GM19468 (cell line): ENCODE measurements around the gene SLIT1.

Experiments
- ATAC-seq: cut with Tn5 transposase; IDR thresholded peaks from one replicate; pipeline ENCODE4 v1.9.1; 2021; ENCODE audit warnings: mild to moderate bottlenecking, moderate library complexity, moderate number of reproducible peaks; ENCODE audit not compliant: unreplicated experiment; ENCODE audit errors: extremely low read depth

SLIT1 gene

GRCh38 chr10:97175586-97175985 lies 10.2 kb downstream of the SLIT1 start:
- ATAC-seq, result no peak

DNA sequence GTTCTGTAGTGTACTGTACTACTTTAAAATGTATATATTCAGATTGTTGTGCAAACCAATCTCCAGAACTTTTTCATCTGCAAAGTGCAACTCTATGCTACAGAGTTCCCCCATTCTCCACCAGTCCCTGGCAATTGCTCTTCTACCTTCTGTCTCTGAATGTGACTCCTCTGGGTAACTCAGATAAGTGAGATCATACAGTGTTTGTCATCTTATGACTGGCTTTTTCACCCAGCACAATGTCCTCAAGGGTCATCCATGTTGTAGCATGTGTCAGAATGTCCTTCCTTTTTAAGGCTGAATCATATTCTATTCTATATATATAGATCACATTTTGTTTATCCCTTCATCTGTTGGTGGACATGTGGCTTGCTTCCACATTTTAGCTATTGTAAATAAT lies 10.8 kb downstream of the SLIT1 start:
- no peak for ATAC-seq

- ATAC-seq, result no peak
These were observed 11.4 kb downstream of the SLIT1 start for GRCh38 chr10:97174276-97174775.

DNA sequence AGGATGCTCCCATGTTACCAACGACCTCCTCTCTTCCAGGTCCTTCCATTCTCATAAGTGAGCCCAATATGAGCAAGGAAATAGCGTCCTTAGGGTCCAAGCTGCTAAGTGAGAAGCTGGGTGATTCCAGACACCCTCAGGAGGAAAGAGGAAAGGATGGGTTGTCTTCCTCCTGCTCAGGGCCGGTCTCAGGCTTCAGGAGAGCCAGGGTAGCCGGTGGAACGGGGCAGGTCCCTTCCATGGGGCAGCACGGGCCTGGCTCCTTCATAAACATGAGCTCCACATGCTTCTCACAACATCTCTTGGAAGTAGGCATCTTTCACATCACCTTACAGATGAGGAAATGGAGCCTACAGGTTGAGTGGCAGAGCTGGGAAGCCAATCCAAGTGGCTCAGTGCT lies 12.7 kb downstream of the SLIT1 start:
- no peak for ATAC-seq

DNA sequence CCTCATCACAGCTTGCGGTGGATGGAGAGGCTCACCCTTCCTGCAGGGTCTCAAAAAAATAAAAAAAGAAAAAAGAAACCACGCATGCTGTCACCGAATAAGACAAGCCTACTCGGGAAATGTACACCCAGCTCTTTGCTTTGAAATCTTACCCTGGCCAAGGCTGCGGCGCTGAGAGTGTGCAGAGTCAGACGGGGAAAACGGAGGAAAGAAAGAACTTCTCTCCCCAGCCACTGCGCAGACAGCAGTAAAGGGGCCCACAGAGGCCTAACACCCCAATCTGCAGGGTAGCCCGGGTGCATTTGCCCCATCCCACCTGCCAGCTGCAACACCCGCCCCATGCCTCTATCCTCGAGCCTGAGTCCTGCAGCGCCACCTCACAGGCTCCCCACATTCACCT lies 14.8 kb downstream of the SLIT1 start:
- ATAC-seq, result no peak

DNA sequence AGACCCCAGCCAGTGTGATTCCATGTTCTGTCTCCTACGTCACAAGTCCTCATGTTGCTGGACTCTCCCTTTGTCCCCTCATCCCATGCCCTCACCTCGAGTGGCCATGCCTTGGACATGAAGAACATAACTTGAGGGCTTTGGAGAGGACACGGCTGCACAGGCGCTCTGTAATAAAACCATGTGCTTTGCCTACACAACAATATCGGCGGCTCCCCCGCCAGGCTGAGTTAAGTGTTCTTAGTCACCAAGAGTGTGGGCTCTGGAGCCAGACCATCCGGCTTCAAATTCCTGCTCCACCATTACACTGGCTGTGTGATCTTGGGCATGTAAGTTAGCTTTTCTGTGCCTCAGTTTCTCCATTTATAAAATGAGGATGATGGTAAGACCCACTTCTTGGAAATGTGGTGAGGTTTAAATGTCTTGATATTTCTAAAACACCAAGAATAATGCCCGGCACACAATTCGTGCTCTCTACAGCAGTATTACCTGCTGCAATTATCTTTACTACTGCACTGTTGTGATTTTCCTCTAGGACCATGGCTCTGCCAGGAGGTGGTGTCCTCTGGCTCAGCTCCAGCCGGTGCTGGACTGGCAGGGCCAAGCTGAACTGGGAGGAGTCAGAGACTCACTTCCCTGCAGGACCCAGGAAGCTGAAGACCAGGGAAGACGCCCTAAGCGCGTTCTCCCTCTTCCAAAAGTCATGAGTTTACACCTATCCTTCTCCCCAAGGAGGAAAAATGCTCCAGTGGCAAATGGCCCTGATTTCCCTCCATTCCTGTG lies 15.7 kb downstream of the SLIT1 start:
- no peak for ATAC-seq

GRCh38 chr10:97169063-97169462 lies 16.7 kb downstream of the SLIT1 start:
- no peak for ATAC-seq

DNA sequence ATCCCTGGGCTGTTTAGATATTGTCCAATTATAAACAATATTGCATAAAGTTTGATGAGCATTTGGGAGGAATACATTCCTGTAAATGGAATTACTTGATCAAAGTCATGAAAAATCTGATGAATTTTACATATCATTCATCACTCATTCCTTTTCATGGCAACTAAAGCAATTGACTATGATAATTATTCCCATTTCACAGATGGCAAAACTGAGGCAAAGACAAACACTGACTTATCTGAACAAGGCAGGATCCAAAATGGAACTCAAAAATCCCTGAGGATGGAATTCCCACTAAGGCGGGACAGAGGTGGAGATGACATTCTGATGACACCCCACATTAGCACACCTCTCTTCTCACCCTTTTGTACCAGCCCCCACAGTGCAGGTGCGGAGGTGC lies 17.1 kb downstream of the SLIT1 start:
- ATAC-seq, result no peak

DNA sequence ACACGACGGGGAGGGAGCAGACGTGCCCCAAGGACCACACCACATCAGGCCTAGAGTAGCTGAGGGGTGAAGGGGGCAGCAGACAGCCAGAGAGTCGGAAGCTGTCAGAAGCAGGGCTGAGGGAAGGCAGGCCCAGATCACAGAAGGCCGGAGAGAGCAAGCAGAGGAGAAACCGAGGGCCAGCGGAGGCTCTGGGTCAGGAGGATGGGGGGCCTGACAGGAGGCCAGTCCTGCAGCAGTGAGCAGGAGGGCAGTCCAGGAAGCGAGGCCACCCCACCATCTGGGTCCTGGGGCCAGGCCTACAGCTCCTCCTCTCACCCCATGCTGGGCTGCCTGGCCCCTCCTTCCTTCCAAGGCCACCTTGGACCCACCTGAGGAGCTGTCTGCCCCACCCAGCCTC lies 20.3 kb downstream of the SLIT1 start:
- ATAC-seq, result no peak

- no peak for ATAC-seq
These were observed 21.8 kb downstream of the SLIT1 start for GRCh38 chr10:97163781-97164501.

- ATAC-seq, result no peak
These were observed 22.6 kb downstream of the SLIT1 start for GRCh38 chr10:97163181-97163580.

GRCh38 chr10:97159646-97160305 lies 26.0 kb downstream of the SLIT1 start:
- ATAC-seq, result no peak

- ATAC-seq, result no peak
These were observed 28.1 kb downstream of the SLIT1 start for GRCh38 chr10:97157578-97158095.

- ATAC-seq, result no peak
These were observed 31.0 kb downstream of the SLIT1 start for GRCh38 chr10:97154781-97155180.

DNA sequence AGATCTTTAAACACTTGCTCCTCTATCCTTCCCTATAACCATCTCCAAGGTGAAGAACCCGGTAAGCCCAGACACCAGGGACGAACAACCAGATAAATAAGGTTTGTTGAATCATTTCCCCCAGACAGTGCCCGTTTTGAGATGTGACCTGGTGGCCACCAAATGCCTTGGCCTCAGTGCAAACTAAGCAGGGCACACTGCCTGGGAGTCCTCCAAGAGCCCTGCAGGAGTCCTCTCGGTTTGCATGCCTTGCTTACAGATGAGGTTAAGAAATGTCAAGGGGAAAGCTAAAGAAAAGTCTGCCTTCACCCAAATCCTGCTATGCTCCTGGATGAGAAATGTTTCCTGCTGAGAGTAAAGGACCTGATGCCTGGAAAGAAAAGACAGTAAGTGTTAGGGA lies 31.6 kb downstream of the SLIT1 start:
- no peak for ATAC-seq

DNA sequence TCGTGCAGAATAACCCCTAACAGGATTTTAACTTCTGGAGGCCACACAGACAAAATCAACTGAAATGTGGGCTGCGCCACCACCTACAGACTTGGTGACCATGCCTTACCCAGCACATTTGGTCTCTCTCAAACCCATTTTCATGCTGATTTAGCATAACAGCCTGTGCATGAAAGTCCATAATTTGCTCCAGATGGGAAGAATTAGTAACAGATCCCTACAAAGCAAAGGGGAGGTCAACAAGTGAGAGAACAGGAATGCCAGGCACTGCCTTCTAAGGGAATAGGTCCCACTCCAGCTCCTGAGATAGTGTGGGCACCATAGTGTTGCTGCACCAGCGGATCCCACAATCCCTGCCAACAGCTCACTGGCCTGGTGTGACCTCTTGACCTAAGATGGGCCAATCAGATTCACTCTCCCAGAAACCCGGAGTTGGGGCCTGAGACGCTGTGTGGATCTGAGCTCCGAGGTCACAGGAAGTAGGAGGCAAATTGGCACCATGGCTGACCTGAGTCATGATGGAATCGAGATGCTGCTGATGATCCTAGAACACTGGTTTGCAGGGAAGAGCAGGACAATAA lies 32.4 kb downstream of the SLIT1 start:
- no peak for ATAC-seq

- no peak for ATAC-seq
These were observed 34.3 kb downstream of the SLIT1 start for GRCh38 chr10:97151307-97151914.

DNA sequence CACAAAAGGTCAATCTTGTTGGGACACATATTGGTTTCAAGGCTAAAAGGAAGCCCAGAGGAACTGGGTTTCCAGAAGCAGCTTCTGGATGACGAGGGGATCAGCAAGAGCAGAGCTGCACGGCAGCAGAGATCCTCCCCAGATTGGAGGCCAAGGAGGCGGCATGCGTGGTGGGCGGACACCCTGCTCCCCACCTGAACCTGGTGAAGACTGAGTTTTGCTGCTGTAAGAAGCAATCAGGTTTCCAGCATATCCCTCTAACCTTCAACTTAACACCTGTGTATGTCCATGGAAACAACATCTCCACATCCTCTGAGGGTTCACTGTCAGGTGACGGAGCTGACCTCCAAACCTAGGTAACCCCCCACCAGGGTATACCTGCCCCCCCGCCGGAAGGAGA lies 35.1 kb downstream of the SLIT1 start:
- no peak for ATAC-seq

GRCh38 chr10:97150013-97150595 lies 35.7 kb downstream of the SLIT1 start:
- ATAC-seq, result no peak

DNA sequence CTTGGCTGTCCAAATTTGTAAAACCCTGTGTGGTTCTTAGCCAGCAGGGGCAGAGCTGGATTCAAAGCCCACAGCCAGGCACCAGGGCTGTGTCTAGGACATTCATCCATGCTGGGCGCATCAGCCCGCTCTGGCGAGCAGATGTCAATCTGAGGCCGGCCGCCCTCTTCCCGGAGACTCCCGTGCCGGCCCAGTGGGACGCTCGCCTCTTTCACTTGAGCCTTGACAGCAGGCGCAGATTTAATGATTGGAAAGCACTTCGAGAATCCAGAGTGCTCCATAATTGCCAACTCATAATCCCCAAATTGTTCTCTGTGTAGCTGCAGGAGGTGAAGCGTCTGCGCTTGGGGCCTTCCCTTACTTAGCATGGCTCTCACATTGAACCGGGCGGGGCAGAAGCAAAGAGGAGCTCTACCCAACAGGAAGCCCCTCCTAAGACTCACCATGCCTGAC lies 36.7 kb downstream of the SLIT1 start:
- no peak for ATAC-seq
